NCI-H146 (cell line): Measurements from ENCODE around the gene LRRIQ1.

ENCODE experiments used
- DNase-seq: peaks from one replicate; lab custom pipeline; 2025; lab: John Stamatoyannopoulos, UW

The LRRIQ1 gene

DNA sequence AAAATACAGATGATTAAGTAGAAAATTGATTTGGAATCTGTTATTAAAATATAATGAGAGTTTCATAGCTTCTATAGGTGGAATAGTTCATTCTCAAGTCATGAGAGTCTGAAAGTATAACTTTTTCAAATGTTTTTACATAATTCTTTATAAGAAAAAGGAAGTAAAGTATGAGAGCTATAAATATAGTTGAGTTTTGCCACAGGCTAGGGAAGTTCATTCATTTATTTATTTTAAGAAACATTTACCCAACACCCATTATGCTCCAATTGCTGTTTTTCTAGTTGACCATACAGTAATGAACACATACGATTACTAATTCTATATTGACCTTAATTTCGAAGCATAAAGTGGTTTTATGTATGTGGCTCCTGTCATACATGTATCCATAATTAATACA lies 24.8 kb downstream of the LRRIQ1 start:
- no peak for DNase-seq

GRCh38 chr12:85065837-85066482 lies 29.8 kb downstream of the LRRIQ1 start:
- DNase-seq: no peak

- no peak for DNase-seq
These were observed 36.7 kb downstream of the LRRIQ1 start for GRCh38 chr12:85072826-85073225.

- DNase-seq: peak; percentile 63
These were observed 40.7 kb downstream of the LRRIQ1 start for GRCh38 chr12:85076688-85077430.

- DNase-seq: no peak
These were observed 48.9 kb downstream of the LRRIQ1 start for GRCh38 chr12:85085066-85085465.

- DNase-seq: no peak
These were observed 53.6 kb downstream of the LRRIQ1 start for GRCh38 chr12:85089792-85090191.

DNA sequence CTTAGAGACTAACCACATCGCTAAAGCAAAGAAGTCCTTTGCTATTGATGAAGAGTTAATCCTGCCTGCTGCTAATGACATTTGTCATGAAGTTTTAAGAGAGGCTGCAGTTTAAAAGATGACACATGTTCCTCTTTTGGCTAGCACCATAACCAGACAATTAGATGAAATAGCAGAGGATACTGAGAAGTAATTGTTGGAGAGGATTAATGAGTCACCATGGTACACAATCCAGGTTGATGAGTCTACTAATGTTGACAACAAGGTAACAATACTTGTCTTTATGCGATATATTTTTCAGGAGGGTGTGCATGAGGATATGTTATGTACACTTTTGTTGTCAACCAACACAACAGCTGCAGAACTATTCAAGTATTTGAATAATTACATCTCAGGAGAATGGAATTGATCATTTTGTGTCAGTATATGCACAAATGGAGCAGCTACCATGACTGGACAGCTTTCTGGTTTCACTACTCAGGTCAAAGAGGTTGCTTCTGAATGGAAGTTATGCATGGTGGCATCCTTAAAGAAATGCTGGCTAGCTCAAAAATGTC lies 56.7 kb downstream of the LRRIQ1 start:
- DNase-seq: no peak

GRCh38 chr12:85095501-85095900 lies 59.4 kb downstream of the LRRIQ1 start:
- DNase-seq: no peak

- DNase-seq: no peak
These were observed 94.5 kb downstream of the LRRIQ1 start for GRCh38 chr12:85130646-85131045.

GRCh38 chr12:85138833-85139232 lies 102.7 kb downstream of the LRRIQ1 start:
- no peak for DNase-seq

GRCh38 chr12:85147331-85147730 lies 111.2 kb downstream of the LRRIQ1 start:
- peak; percentile 9 for DNase-seq

DNA sequence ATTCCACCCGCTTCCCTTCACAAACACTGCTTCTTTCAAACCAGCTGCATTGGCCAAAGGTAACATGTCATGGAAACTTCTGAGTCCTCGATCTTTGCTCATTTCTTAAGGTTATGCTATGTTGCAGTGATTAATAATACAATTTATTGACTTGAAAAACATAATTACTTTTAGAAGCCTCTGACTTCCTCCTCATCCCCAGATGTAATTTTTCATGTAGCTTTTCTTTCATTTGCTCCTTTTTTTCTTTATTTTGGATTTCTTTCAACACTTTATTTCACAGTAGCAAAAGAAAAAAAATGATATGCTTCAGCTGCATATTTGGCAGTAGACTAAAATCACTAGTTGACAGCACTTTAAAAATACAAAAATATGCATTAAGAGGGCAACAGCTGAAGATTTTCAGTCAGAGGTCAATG lies 116.2 kb downstream of the LRRIQ1 start:
- no peak for DNase-seq

GRCh38 chr12:85155791-85156190 lies 119.6 kb downstream of the LRRIQ1 start:
- peak; percentile 60 for DNase-seq

GRCh38 chr12:85156569-85156968 lies 120.4 kb downstream of the LRRIQ1 start:
- DNase-seq: no peak

DNA sequence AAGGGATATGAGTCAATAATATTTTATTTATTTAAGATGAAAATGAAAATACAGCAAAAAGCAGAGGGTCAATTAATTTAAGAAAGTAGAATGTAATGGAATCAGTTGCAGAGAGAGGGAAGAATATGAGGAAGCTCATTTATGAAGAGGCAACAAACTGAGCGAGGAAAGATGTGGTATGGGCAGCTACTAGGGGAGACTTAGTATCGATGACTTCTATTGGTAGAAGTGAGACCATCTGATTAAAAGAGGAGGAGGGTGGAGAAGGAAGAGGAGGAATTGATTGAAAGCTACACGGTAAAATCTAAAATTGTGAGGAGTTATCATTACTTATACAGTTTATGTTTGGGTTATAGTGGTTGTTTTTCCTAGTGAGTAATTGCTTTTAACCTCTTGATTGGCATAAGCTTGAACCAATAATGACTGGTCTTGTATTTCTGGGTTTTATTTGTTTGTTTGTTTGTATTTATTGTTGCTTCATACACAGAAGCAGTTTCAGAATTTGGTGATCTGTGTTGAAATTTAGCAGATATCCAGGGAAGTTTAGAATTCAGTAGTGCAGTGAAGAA lies 121.0 kb downstream of the LRRIQ1 start:
- DNase-seq: no peak

GRCh38 chr12:85163752-85164321 lies 127.7 kb downstream of the LRRIQ1 start:
- DNase-seq: no peak

DNA sequence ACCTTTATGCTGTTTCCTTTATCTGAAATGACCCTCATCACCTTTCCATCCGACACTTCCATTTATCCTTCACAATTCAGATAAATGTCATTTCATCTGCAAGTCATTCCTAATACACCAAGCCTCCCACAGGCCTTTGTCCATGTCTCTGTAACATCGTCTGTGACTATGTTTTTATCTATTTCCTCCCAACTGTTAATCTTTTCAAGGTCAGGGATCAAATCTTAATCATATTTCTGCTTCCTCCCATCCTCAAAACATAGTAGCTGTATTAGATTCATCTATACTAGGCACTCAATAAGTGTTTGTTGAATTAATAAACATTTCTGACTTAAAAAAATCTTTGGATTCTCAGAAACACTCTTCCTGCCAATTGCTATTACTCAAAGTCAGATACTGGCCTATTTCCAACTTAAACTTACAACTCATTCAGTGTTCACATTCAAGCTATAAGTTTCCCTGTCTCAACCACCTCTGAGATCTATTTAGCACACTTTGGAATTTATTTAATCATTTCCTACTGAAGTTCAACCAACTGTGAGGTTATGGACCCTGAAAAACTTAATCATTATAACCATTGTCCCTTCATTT lies 143.6 kb downstream of the LRRIQ1 start:
- no peak for DNase-seq

- DNase-seq: no peak
These were observed 146.5 kb downstream of the LRRIQ1 start for GRCh38 chr12:85182699-85183098.

GRCh38 chr12:85183855-85184254 lies 147.7 kb downstream of the LRRIQ1 start:
- DNase-seq: no peak

- DNase-seq: no peak
These were observed 150.1 kb downstream of the LRRIQ1 start for GRCh38 chr12:85186236-85186635.

- DNase-seq: no peak
These were observed 152.5 kb downstream of the LRRIQ1 start for GRCh38 chr12:85188619-85189018.

- no peak for DNase-seq
These were observed 154.6 kb downstream of the LRRIQ1 start for GRCh38 chr12:85190728-85191127.
